ENCODE results near the gene KRT6A. TPM values are rescaled to one million over a fixed set of nuclear protein-coding genes. Genes with fewer than 3 reads are reported as not detected.
"Not testable (repeated sequence)": the region's sequence is repeated elsewhere in the genome, so short reads cannot be mapped to it uniquely, and the experiment has no call there.

The KRT6A gene
- polyA plus RNA-seq, 4 donors: 0.13 to 6.7 (median 3.2) TPM; not detected in 1

GRCh38 chr12:52495389-52495788 is 2.3 kb upstream of the KRT6A start:
- DNase-seq (peak; percentile 6 to 11), FAIRE-seq (no peak)
- Histone ChIP-seq H3K36me3 (ENCODE audit: control insufficient read depth in 3 of 3, insufficient read depth in 2 of 3, low read depth in 1 of 3, low read length in 3 of 3) (no peaks in the 10 kb centered on the region), H3K4me3 (ENCODE audit: low read depth in 1 of 3, low read length in 3 of 3) (no peak overlapping the region), H3K9me3 (ENCODE audit: control insufficient read depth in 2 of 2, insufficient read depth in 1 of 2, low read depth in 1 of 2, low read length in 1 of 2) (no peaks in the 10 kb centered on the region), H3K27me3 (ENCODE audit: control insufficient read depth in 3 of 3, insufficient read depth in 3 of 3, low read length in 3 of 3) (peaks cover 0 to 8% (median 4%) of the 10 kb centered on the region in 3 donors), H3K27ac (ENCODE audit: low read depth in 1 of 3, low read length in 2 of 3) (no peak overlapping the region), H3K4me1 (ENCODE audit: control insufficient read depth in 3 of 3, insufficient read depth in 2 of 3, low read depth in 1 of 3, low read length in 2 of 3) (no peaks in the 10 kb centered on the region)
- 32 to 34% (median 34%) methylated on average over 3 of the region's 3 CpGs for WGBS, 3 donors

- H3K9me3 ChIP-seq (ENCODE audit: control insufficient read depth in 2 of 2, insufficient read depth in 1 of 2, low read depth in 1 of 2, low read length in 1 of 2): no peaks in the 10 kb centered on the region
- no peak overlapping the region for H3K4me3 ChIP-seq (ENCODE audit: low read depth in 1 of 3, low read length in 3 of 3)
- FAIRE-seq: no peak
- no peak overlapping the region for H3K27ac ChIP-seq (ENCODE audit: low read depth in 1 of 3, low read length in 2 of 3)
- WGBS, 3 donors: 54 to 66% (median 60%) methylated on average over 4 of the region's 4 CpGs
- DNase-seq: no peak
- H3K4me1 ChIP-seq (ENCODE audit: control insufficient read depth in 3 of 3, insufficient read depth in 2 of 3, low read depth in 1 of 3, low read length in 2 of 3): no peaks in the 10 kb centered on the region
- no peaks in the 10 kb centered on the region for H3K36me3 ChIP-seq (ENCODE audit: control insufficient read depth in 3 of 3, insufficient read depth in 2 of 3, low read depth in 1 of 3, low read length in 3 of 3)
- peaks cover 0 to 8% (median 6%) of the 10 kb centered on the region in 3 donors for H3K27me3 ChIP-seq (ENCODE audit: control insufficient read depth in 3 of 3, insufficient read depth in 3 of 3, low read length in 3 of 3)
Measured at GRCh38 chr12:52494518-52494917, 1.5 kb upstream of the KRT6A start.

GRCh38 chr12:52494100-52494499 is 1.0 kb upstream of the KRT6A start:
- no peaks in the 10 kb centered on the region for H3K4me1 ChIP-seq (ENCODE audit: control insufficient read depth in 3 of 3, insufficient read depth in 2 of 3, low read depth in 1 of 3, low read length in 2 of 3)
- no peaks in the 10 kb centered on the region for H3K9me3 ChIP-seq (ENCODE audit: control insufficient read depth in 2 of 2, insufficient read depth in 1 of 2, low read depth in 1 of 2, low read length in 1 of 2)
- FAIRE-seq: no peak
- no peak for DNase-seq
- WGBS, 3 donors: 71 to 95% (median 82%) methylated on average over 1 of the region's 1 CpG
- no peaks in the 10 kb centered on the region for H3K36me3 ChIP-seq (ENCODE audit: control insufficient read depth in 3 of 3, insufficient read depth in 2 of 3, low read depth in 1 of 3, low read length in 3 of 3)
- H3K27ac ChIP-seq (ENCODE audit: low read depth in 1 of 3, low read length in 2 of 3): no peak overlapping the region
- peaks cover 0 to 8% (median 6%) of the 10 kb centered on the region in 3 donors for H3K27me3 ChIP-seq (ENCODE audit: control insufficient read depth in 3 of 3, insufficient read depth in 3 of 3, low read length in 3 of 3)
- no peak overlapping the region for H3K4me3 ChIP-seq (ENCODE audit: low read depth in 1 of 3, low read length in 3 of 3)

GRCh38 chr12:52492405-52492804 is 652 bp downstream of the KRT6A start:
- DNase-seq: not testable (repeated sequence)
- WGBS, 3 donors: 92 to 97% (median 93%) methylated on average over 6 of the region's 6 CpGs

GRCh38 chr12:52491495-52491894 is 1.6 kb downstream of the KRT6A start:
- not testable (repeated sequence) for H3K4me1 ChIP-seq (ENCODE audit: control insufficient read depth in 3 of 3, insufficient read depth in 2 of 3, low read depth in 1 of 3, low read length in 2 of 3); H3K36me3 ChIP-seq (ENCODE audit: control insufficient read depth in 3 of 3, insufficient read depth in 2 of 3, low read depth in 1 of 3, low read length in 3 of 3); H3K27ac ChIP-seq (ENCODE audit: low read depth in 1 of 3, low read length in 2 of 3); FAIRE-seq; DNase-seq; H3K4me3 ChIP-seq (ENCODE audit: low read depth in 1 of 3, low read length in 3 of 3); H3K27me3 ChIP-seq (ENCODE audit: control insufficient read depth in 3 of 3, insufficient read depth in 3 of 3, low read length in 3 of 3); H3K9me3 ChIP-seq (ENCODE audit: control insufficient read depth in 2 of 2, insufficient read depth in 1 of 2, low read depth in 1 of 2, low read length in 1 of 2)
- 78 to 83% (median 80%) methylated on average over 8 of the region's 8 CpGs for WGBS, 3 donors

More at GRCh38 chr12:52492405-52492804, 652 bp downstream of the KRT6A start:
- not testable (repeated sequence) for H3K9me3 ChIP-seq (ENCODE audit: control insufficient read depth in 2 of 2, insufficient read depth in 1 of 2, low read depth in 1 of 2, low read length in 1 of 2); H3K27me3 ChIP-seq (ENCODE audit: control insufficient read depth in 3 of 3, insufficient read depth in 3 of 3, low read length in 3 of 3); H3K4me3 ChIP-seq (ENCODE audit: low read depth in 1 of 3, low read length in 3 of 3); H3K36me3 ChIP-seq (ENCODE audit: control insufficient read depth in 3 of 3, insufficient read depth in 2 of 3, low read depth in 1 of 3, low read length in 3 of 3); FAIRE-seq; H3K4me1 ChIP-seq (ENCODE audit: control insufficient read depth in 3 of 3, insufficient read depth in 2 of 3, low read depth in 1 of 3, low read length in 2 of 3); H3K27ac ChIP-seq (ENCODE audit: low read depth in 1 of 3, low read length in 2 of 3)

GRCh38 chr12:52488736-52489135 is 4.3 kb downstream of the KRT6A start:
- H3K27me3 ChIP-seq (ENCODE audit: control insufficient read depth in 3 of 3, insufficient read depth in 3 of 3, low read length in 3 of 3): peaks cover 0 to 9% (median 3%) of the 10 kb centered on the region in 3 donors
- no peak for FAIRE-seq
- no peaks in the 10 kb centered on the region for H3K9me3 ChIP-seq (ENCODE audit: control insufficient read depth in 2 of 2, insufficient read depth in 1 of 2, low read depth in 1 of 2, low read length in 1 of 2)
- no peak overlapping the region for H3K27ac ChIP-seq (ENCODE audit: low read depth in 1 of 3, low read length in 2 of 3)
- DNase-seq: no peak
- no peaks in the 10 kb centered on the region for H3K4me1 ChIP-seq (ENCODE audit: control insufficient read depth in 3 of 3, insufficient read depth in 2 of 3, low read depth in 1 of 3, low read length in 2 of 3)
- no peak overlapping the region for H3K4me3 ChIP-seq (ENCODE audit: low read depth in 1 of 3, low read length in 3 of 3)
- H3K36me3 ChIP-seq (ENCODE audit: control insufficient read depth in 3 of 3, insufficient read depth in 2 of 3, low read depth in 1 of 3, low read length in 3 of 3): no peaks in the 10 kb centered on the region

- H3K36me3 ChIP-seq (ENCODE audit: control insufficient read depth in 3 of 3, insufficient read depth in 2 of 3, low read depth in 1 of 3, low read length in 3 of 3); H3K27me3 ChIP-seq (ENCODE audit: control insufficient read depth in 3 of 3, insufficient read depth in 3 of 3, low read length in 3 of 3); H3K27ac ChIP-seq (ENCODE audit: low read depth in 1 of 3, low read length in 2 of 3); H3K4me1 ChIP-seq (ENCODE audit: control insufficient read depth in 3 of 3, insufficient read depth in 2 of 3, low read depth in 1 of 3, low read length in 2 of 3); FAIRE-seq; DNase-seq; H3K4me3 ChIP-seq (ENCODE audit: low read depth in 1 of 3, low read length in 3 of 3); H3K9me3 ChIP-seq (ENCODE audit: control insufficient read depth in 2 of 2, insufficient read depth in 1 of 2, low read depth in 1 of 2, low read length in 1 of 2): not testable (repeated sequence)
- 72 to 84% (median 83%) methylated on average over 13 to 15 of the region's 15 CpGs for WGBS, 3 donors
Measured at GRCh38 chr12:52487744-52488443, 5.2 kb downstream of the KRT6A start.

GRCh38 chr12:52487211-52487610 is 5.8 kb downstream of the KRT6A start:
- Histone ChIP-seq H3K4me3 (ENCODE audit: low read depth in 1 of 3, low read length in 3 of 3) (no peak overlapping the region), H3K9me3 (ENCODE audit: control insufficient read depth in 2 of 2, insufficient read depth in 1 of 2, low read depth in 1 of 2, low read length in 1 of 2) (no peaks in the 10 kb centered on the region), H3K27me3 (ENCODE audit: control insufficient read depth in 3 of 3, insufficient read depth in 3 of 3, low read length in 3 of 3) (peaks cover 0 to 9% (median 3%) of the 10 kb centered on the region in 3 donors), H3K36me3 (ENCODE audit: control insufficient read depth in 3 of 3, insufficient read depth in 2 of 3, low read depth in 1 of 3, low read length in 3 of 3) (no peaks in the 10 kb centered on the region), H3K27ac (ENCODE audit: low read depth in 1 of 3, low read length in 2 of 3) (no peak overlapping the region), H3K4me1 (ENCODE audit: control insufficient read depth in 3 of 3, insufficient read depth in 2 of 3, low read depth in 1 of 3, low read length in 2 of 3) (no peaks in the 10 kb centered on the region)
- no peak for DNase-seq
- WGBS, 3 donors: 0 to 63% (median 40%) methylated on average over 1 of the region's 1 CpG
- no peak for FAIRE-seq

Measured in small intestine (tissue), 7 donors.